Fibroblast of the conjunctiva (primary cell): ENCODE measurements around the gene CELF4.

Experiments used
- DNase-seq: peaks from one replicate; pipeline ENCODE4 v3.0.0-alpha.2; 2010; ENCODE audit warnings: low read depth

The CELF4 gene

GRCh38 chr18:37316468-37316867, 249.1 kb downstream of the CELF4 start:
- no peak for DNase-seq

- no peak for DNase-seq
Measured at GRCh38 chr18:37315935-37316334, 249.7 kb downstream of the CELF4 start.

DNA sequence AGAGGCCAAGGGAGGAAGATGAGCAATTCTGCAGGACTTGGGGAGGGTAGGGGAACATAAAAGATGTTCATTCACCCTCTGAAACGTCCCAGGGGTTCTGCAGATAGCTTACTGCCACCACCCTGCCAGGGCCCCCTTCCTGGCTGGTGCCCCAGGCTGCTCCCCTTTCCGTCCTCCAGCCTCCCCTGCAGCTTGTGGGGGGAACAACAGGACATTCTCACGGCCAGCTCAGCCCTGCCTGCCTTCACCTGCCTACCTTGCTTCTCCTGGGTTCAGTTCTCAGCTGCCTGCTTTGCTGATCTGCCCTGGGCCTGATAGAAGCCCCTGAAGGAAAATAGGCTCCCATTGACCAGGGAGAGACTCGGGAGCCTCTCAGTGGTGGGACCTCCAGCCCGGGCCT, 251.1 kb downstream of the CELF4 start:
- no peak for DNase-seq

GRCh38 chr18:37313624-37314023, 252.0 kb downstream of the CELF4 start:
- DNase-seq, result no peak

- no peak for DNase-seq
Measured at GRCh38 chr18:37309861-37310260, 255.7 kb downstream of the CELF4 start.

DNA sequence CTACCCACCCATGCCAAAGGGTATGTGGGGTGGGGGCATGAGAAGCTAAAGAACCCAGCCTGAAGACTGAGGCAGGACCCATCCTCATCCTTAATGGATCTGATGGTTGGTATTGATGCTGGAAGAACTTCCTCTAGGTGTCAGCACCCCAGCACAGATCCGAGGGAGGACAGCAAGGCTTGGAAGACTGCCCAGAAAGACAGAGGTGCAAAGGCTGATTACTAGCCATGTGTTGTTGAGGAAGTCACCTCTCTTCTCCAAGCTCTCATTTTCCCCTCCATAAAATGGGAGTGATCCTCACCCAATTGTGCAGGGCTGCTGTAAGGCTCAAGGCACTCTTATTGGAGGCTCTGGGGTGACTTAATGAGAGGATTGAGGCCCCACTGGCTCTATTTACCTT, 256.5 kb downstream of the CELF4 start:
- no peak for DNase-seq

DNA sequence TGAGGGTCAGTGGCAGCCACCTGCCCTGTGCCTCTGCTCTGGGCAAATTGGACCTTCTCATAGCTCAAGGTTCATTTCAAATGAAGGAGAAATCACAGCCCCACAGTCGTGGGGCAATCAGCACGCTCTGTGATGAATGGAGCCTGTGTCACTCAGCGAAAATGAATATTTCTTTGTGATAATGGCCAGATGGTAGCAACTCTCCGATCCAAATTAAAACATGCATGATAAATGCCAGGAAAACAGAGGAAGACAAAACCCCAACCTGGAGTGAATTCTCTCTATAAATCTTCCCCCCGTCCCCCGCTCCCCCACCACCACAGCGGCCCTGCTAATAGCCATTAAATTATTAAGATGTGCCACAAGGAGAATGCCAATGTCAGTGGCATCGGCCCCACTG, 258.4 kb downstream of the CELF4 start:
- no peak for DNase-seq

DNA sequence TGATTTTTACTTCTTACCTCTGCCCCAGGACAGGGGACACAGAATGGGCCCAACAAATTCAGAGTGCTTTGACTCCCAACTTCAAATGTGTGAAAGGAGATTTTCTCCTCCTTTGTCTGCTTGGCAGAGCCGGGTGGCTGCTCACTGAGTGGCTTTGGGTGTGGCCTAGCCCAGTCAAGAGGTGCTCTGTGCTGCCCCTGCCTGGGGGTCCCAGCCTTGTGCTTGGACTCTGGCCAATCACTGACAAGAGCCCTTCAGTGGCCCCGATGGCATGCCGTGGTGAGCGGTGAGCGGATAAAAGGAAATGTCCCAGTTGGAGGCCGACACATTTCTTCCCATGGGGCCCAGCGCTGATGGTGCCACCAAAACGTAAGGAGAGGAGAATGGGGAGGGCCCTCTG, 259.2 kb downstream of the CELF4 start:
- DNase-seq, result no peak

- no peak for DNase-seq
Measured at GRCh38 chr18:37305066-37305465, 260.5 kb downstream of the CELF4 start.

DNA sequence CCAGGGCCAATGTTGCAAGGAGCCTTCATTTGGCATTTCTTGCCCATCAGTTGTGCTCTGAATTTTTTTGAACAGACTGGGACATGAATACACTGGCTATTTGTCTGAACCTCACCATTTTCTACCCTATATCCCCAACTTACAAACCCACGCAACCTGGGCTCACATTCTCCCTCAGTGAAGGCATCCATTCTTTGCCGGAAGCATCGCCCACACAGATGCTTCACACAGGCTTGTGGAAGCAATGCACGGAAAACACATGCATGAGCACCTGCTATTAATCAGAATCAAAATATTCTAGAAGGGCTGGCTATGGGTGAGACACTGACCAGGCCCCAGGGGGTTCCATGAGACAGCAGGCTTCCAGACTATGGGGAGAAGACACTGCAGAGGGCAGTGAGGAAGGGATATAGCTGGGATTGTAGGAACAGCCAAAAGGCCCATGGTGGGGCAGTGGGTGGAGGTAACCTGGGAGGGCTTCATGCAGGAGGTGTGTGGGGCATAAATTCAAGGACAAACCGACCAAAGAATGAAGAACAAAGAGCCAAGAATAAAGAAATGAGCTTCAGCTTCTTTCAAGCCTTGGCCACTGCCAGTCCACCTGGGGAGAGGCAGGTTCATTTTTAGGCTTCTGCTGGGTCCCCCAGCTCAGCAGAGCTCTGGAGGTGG, 261.5 kb downstream of the CELF4 start:
- DNase-seq, result no peak

DNA sequence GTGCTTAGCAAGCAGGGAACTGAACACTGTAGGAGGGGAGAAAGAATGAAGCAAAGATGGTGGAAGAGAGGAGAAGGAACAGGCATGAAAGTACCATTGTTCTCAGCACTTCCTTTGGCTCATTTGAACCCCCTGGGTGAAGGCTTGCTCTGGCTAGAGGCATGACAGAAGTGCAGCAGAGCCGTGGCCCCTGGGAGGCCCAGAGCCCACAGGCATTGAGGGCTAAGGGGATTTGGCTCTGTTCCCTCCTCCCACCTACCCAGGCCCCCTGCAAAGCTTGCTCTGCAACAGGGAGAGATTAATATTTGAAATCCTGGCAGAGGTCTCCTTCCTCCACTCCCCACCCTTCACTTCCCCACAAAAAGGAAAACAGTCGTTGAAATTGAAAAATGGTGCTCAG, 262.6 kb downstream of the CELF4 start:
- DNase-seq, result no peak

GRCh38 chr18:37302519-37302918, 263.1 kb downstream of the CELF4 start:
- DNase-seq, result no peak

GRCh38 chr18:37299471-37300304, 265.9 kb downstream of the CELF4 start:
- peak; percentile 96 for DNase-seq

DNA sequence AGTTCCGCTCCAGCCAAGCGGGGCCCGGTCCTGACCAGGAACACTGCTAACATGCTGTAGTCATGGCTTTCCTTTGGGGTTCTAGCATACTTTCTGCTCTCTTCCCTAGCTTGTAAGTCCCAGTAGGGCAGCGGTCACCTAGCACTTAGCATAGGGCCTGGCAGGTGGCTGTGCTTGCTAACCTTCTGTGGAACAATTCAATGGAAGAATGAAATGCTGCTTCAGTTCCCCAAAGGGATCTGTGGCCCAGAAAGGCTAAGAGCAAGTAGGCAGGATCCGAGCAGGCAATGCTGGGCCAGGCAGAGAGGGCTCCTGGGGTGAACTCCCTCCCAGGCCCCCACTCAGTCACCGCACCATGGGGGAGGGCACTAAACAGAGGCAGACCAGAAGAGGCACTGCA, 266.8 kb downstream of the CELF4 start:
- no peak for DNase-seq

- DNase-seq, result no peak
Measured at GRCh38 chr18:37297106-37297505, 268.5 kb downstream of the CELF4 start.

- no peak for DNase-seq
Measured at GRCh38 chr18:37294951-37295350, 270.6 kb downstream of the CELF4 start.

GRCh38 chr18:37293359-37293758, 272.2 kb downstream of the CELF4 start:
- DNase-seq, result no peak

GRCh38 chr18:37289423-37289822, 276.2 kb downstream of the CELF4 start:
- no peak for DNase-seq

GRCh38 chr18:37287601-37288000, 278.0 kb downstream of the CELF4 start:
- no peak for DNase-seq

DNA sequence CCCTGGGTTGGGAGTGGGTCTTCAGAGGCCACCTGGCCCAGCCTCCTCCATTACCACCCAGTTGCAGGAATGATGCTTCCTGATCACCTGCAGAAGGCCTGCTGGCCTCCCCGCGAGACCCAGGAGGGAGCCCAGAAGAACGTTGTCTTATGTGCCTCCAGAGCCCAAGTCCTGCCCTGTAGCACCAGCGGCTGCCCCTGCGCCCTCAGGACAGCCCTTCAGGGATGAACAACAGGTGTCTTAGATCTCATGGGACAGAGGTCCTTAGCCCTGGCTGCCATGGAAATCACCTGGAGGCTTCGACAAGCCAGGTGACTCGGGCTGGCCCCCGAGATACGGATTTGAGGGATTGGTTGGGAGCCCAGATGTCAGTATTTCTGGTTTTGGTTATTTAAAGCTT, 278.8 kb downstream of the CELF4 start:
- no peak for DNase-seq

DNA sequence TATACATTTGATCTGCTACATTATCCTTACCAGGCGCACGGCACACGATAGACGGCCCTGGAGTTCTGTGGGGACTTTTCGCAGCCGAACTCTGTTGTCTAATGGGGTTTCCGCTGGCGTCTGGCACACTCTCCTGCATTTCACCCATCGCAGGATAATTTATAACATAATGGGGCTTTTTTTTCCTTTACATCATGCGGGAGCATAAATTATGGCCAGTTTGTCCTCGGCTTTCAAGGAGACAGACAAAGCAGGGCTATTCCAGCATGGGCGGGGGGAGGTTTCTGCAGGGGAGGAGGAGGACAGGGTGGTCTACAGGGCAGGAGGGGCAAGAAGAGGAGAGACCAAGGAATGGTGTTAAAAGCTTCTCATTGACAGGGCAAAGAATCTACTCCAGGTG, 279.8 kb downstream of the CELF4 start:
- no peak for DNase-seq

- DNase-seq, result no peak
Measured at GRCh38 chr18:37284260-37284659, 281.3 kb downstream of the CELF4 start.

DNA sequence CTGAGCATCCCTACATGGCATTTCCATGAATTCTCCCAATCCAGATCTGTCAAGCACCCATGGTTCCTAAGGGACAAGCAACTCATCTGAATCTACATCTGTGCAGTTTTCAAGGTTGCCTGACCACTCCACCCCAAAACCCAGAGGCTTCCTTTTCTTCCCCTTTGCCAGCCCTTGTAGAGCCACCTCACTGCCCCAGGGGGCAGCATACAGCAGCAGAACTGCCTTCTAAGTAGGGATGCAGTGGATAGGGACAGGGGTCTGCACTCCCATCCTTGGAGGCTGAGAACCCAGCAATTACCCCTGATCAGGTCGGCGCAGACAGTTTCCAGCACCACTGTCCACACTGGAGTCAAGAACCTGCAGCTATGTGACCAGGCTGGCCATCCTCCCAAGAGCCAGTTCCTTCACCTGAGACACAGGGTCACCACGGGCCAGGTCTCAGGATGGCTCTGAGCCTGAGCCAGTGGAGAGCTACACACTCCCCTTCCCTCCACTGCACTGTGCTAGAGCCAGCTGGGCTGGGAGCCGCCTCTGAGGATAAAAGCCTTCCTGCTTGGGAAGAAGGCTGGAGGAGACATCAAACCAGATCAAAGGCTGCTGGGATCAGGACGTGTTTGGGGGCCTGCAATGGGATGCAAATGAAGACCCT, 283.1 kb downstream of the CELF4 start:
- no peak for DNase-seq
